ENCODE data around the gene HPCAL1. TPM values are rescaled to one million over a fixed set of nuclear protein-coding genes. Genes with fewer than 3 reads are reported as not detected.

HPCAL1 gene
- total RNA-seq, 2 experiments from 2014 or later, result 109 to 114 TPM

DNA sequence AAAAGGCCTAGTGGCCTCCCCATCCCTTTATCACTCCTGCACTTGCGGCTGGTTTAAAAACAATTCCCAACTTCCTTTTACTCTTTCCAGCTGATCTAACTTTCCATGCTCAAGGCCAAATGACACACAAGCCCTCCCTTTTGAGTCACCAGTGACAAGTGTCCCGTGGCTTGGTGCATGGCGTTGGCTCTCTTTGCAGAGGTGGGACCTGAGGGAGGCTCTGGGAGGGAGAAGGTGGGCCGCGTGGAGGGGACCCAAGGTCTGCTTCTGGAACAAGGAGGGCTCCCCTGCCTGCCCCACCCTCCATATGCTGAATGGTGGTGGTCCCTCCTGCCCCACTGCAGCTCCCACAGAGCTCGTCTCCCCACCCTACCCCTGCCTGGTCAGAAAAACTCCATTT lies 30.8 kb upstream of the HPCAL1 start:
- H3K27ac Mint-ChIP-seq, result no peak overlapping the region
- H3K4me1 Mint-ChIP-seq, result peaks cover 6% of the 10 kb centered on the region
- ChIA-PET POLR2A (no interaction called here), CTCF (interaction anchor here (3.1 kb wide), 1 partner anchor 163 kb away, joined by 11 read pairs; no protein-coding TSS in a partner anchor)
- ATAC-seq, result no peak
- no peaks in the 10 kb centered on the region for H3K27me3 Mint-ChIP-seq
- H3K9me3 Mint-ChIP-seq (ENCODE audit: low read depth), result no peaks in the 10 kb centered on the region
- H3K36me3 Mint-ChIP-seq (ENCODE audit: low read depth), result no peaks in the 10 kb centered on the region
- no peak for DNase-seq
- intact Hi-C loops (cut with DNase I, micrococcal nuclease), result no loop called here
- no peak overlapping the region for H3K4me3 Mint-ChIP-seq

DNA sequence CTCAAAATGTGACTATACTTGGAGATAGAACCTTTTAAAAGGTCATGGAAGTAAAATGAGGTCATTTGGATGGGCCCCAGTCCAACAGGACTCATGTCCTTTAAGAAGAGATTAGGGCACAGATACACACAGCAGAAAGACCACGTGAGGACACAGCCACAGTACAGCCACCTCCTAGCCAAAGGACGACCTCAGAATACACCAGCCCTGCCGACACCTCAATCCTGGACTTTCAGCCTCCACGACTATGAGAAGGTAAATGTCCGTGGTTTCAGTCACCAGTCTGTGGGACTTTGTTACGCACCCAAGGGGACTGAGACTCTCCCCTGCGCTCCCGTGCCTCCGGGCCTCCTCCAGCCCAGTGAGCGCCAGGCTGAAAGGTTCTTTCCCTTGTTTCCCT lies 30.2 kb upstream of the HPCAL1 start:
- no peak overlapping the region for H3K27ac Mint-ChIP-seq

DNA sequence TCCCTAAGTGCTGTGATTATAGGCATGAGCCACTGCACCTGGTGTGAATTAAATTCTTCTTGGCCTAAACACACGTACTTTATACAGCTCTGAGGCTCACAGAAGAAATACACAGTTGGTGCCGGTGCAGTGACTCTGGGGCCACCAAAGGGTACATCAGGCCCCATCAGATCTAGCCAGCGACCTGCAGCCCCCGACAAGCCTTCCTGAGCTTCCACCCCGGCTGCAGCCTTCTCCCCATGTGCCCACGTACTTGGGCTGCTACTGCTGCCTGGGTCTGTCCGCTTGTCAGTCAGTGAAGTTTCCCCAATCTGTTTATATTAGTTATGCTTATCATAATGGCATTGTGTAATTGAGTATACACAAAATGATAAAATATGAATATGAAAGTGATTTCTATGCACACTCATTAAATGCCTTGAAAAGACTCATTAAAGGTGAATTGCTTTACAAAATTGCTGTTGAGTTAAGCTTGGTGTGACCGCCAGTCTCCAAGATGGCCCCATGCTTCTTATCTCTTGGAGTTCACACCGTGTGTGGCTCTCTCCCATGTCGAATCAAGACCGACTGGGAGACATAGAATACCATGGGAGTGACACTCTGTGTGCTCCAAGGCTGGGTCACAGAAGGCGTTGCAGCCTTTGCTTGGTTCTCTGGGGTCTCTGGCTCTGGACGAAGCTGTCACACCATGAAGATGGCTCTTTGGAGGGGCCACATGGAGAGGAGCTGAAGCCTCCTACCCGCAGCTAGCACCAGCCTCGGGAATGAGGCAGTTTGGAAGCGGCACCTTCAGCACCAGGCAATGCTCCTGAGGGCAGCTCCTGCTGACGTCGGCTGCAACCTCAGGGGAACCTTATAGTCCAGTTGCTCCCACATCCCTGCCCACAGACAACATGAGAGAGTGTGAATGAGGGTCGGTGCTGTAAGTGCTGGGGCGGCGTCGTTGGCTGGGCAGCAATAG lies 29.2 kb upstream of the HPCAL1 start:
- POLR2A ChIA-PET, result no interaction called here

More for the DNA sequence above, 30.2 kb upstream of the HPCAL1 start:
- no peak overlapping the region for H3K4me3 Mint-ChIP-seq
- H3K9me3 Mint-ChIP-seq (ENCODE audit: low read depth), result no peaks in the 10 kb centered on the region
- no peaks in the 10 kb centered on the region for H3K36me3 Mint-ChIP-seq (ENCODE audit: low read depth)
- no peak for DNase-seq
- no peaks in the 10 kb centered on the region for H3K27me3 Mint-ChIP-seq
- intact Hi-C loops (cut with DNase I, micrococcal nuclease), result no loop called here
- ChIA-PET POLR2A (no interaction called here), CTCF (no interaction called here)
- ATAC-seq, result no peak
- peaks cover 6% of the 10 kb centered on the region for H3K4me1 Mint-ChIP-seq

DNA sequence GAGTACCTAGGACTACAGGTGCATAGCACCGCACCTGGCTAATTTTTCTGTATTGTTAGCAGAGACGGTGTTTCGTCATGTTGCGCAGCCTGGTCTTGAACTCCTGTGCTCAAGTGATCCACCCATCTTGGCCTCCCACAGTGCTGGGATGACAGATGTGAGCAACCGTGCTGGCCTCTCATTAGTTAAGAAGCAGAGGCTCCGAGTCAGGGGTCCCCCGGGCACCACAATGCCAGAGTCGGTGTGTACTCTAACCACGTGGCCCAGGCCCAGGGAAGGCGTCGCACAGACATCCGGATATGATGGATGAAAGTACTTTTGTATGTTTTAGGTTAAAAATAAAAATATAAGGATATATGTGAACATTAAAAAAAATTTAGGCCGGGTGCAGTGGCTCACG lies 28.3 kb upstream of the HPCAL1 start:
- H3K9me3 Mint-ChIP-seq (ENCODE audit: low read depth), result no peaks in the 10 kb centered on the region
- no peaks in the 10 kb centered on the region for H3K27me3 Mint-ChIP-seq
- DNase-seq, result no peak

More for the DNA sequence above, 29.2 kb upstream of the HPCAL1 start:
- Mint-ChIP-seq H3K4me3 (no peak overlapping the region), H3K4me1 (peaks cover 10% of the 10 kb centered on the region), H3K36me3 (ENCODE audit: low read depth) (no peaks in the 10 kb centered on the region), H3K9me3 (ENCODE audit: low read depth) (no peaks in the 10 kb centered on the region), H3K27ac (no peak overlapping the region), H3K27me3 (no peaks in the 10 kb centered on the region)
- DNase-seq (no peak), ATAC-seq (no peak)
- intact Hi-C loops (cut with DNase I, micrococcal nuclease), result no loop called here
- CTCF ChIA-PET, result no interaction called here

DNA sequence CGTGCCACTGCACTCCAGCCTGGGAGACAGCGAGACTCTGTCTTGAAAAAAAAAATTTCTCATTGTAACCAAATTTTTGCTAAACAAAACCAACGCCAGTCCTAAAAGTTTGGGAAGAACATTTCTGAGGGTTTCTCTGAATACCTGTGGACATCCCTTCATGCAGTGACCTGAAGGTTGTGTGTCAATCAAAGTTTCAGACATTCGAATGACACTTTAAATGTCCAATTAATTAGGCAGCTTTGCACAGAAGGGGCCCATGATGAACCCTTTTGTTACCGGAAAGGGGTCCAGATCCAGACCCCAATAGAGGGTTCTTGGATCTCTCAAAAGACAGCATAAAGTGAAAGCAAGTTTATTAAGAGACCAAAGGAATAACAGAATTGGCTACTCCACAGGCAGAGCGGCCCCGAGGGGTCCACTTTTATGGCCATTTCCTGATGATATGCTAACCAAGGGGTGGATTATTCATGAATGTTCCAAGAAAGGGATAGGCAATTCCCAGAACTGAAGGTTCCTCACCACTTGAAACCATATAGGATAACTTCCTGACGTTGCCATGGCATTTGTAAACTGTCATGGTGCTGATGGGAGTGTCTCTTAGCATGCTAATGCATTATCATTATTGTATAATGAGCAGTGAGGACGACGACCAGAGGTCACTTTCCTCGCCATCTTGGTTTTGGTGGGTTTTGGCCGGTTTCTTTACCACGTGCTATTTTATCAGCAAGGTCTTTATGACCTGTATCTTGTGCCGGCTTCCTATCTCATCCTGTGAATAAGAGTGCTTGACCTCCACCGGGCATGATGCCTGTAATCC lies 27.5 kb upstream of the HPCAL1 start:
- Mint-ChIP-seq H3K27me3 (no peaks in the 10 kb centered on the region), H3K4me1 (peaks cover 12% of the 10 kb centered on the region), H3K4me3 (no peak overlapping the region), H3K27ac (no peak overlapping the region), H3K36me3 (ENCODE audit: low read depth) (no peaks in the 10 kb centered on the region), H3K9me3 (ENCODE audit: low read depth) (no peaks in the 10 kb centered on the region)
- ChIA-PET POLR2A (no interaction called here), CTCF (no interaction called here)
- DNase-seq (no peak), ATAC-seq (no peak)
- intact Hi-C loops (cut with DNase I, micrococcal nuclease), result no loop called here

More for the DNA sequence above, 28.3 kb upstream of the HPCAL1 start:
- intact Hi-C loops (cut with DNase I, micrococcal nuclease), result no loop called here
- Mint-ChIP-seq H3K27ac (no peak overlapping the region), H3K4me1 (peaks cover 12% of the 10 kb centered on the region), H3K36me3 (ENCODE audit: low read depth) (no peaks in the 10 kb centered on the region), H3K4me3 (no peak overlapping the region)
- ChIA-PET POLR2A (no interaction called here), CTCF (no interaction called here)
- ATAC-seq, result no peak

DNA sequence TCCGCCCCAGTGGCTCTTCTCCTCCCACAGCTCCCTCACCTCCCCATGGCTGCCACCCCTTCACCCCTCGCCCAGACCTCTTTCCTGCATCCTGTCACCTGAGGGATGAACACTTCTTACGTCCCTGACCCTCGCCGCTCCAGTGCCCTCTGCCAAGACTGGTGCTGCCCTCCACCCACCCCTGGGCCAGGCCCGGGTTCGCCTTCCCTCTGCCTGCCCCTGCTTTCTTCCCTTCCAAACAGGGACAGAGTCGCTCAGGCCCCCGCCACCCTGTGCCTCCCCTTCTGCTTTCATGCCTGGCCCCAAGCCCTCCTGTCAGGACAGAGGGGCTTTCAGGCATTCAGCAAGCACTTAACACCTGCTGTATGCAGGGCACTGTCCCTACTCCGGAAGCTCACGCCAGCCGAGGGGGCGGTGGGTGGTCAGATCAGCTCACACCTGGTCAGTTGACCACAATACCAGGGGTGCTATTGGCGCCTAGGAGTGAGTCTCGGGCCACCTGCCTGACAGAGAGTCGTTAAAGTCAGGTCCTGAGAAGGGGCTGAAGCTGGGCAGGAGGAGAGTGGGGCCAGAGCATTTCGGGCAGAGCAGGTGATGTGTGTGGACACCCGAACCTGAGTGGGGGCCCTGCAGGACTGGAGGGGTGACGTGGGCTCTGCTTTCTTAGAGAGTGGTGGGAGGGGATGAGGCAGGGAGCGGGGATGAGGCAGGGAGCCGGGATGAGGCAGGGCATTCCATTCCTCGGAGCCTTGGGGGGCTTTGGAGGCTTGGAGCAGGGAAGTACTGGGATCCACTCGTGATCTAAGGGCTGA lies 26.0 kb upstream of the HPCAL1 start:
- Mint-ChIP-seq H3K27me3 (no peaks in the 10 kb centered on the region), H3K9me3 (ENCODE audit: low read depth) (no peaks in the 10 kb centered on the region), H3K36me3 (ENCODE audit: low read depth) (no peaks in the 10 kb centered on the region), H3K4me1 (peaks cover 6% of the 10 kb centered on the region), H3K4me3 (no peak overlapping the region), H3K27ac (no peak overlapping the region)
- ATAC-seq, result no peak
- intact Hi-C loops (cut with DNase I, micrococcal nuclease), result no loop called here
- ChIA-PET CTCF (no interaction called here), POLR2A (no interaction called here)
- no peak for DNase-seq

DNA sequence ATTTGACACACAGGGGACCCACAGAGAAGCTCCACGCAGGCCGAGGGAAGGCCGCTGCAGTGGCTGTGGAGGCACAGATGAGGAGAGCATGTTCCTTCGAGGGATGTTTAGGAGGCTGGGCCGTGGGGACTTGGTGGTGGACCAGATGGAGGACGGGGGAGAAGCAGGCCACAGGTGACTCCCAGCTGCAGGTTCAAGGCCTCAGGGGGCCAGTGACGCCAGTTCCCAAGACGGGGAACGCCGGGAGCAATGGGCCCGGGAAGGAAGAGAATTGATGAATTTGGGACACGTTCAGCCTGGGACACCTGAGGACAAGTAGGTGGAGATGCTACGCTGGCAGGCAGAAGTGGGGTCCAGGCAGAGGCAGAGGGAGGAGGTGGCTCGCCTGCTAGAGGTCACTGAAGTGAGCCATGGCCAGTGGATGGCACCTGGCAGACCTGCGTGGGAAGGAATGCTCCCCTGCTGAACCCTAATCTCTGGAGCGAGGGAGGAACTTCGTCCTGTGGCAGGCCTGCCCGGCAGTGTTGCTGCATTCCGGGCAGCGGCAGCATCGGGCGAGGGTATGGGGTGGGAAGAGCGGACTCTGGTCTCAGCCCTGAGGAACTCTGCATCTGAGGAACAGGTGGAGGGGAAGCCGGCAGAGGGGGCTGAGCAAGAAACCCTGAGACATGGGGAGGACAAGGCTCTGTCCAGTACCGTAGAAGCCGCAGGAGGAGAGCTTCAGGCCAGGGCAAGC lies 25.2 kb upstream of the HPCAL1 start:
- POLR2A ChIA-PET, result no interaction called here
- intact Hi-C loops (cut with DNase I, micrococcal nuclease), result no loop called here
- ATAC-seq (no peak), DNase-seq (no peak)
- Mint-ChIP-seq H3K27ac (no peak overlapping the region), H3K9me3 (ENCODE audit: low read depth) (no peaks in the 10 kb centered on the region), H3K4me3 (no peak overlapping the region), H3K4me1 (peaks cover 6% of the 10 kb centered on the region), H3K27me3 (no peaks in the 10 kb centered on the region), H3K36me3 (ENCODE audit: low read depth) (no peaks in the 10 kb centered on the region)
- CTCF ChIA-PET, result no interaction called here

DNA sequence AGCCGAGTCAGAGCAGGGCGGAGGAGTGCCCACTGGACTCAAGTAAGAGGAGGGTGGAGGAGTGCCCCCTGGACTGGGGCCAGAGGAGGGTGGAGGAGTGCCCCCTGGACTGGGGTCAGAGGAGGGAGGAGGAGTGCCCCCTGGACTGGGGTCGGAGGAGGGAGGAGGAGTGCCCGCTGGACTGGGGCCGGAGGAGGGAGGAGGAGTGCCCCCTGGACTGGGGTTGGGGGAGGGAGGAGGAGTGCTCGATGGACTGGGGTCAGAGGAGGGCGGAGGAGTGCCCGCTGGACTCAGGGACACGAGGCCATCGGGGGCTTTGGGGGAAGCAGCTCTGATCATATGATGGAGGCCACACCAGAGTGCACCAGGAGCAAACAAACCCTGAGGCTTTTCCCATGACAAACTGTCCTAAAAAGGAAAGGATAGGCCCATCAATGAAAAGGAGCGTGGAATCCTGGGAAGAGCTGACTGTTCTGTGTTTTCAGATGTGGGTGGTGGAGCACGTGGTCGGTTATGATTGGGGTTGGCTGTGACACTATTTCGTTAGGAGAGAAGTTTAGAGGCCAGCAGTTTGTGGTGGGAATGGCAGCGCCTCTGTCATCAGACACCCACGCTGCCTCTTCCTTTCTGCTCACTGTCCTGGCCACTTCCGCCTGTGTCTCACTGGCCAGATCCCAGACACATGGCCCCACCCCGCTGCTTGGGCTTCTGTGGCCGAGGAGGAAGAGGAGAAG lies 24.5 kb upstream of the HPCAL1 start:
- H3K4me3 Mint-ChIP-seq, result no peak overlapping the region
- peak; percentile 74 for ATAC-seq
- peak; percentile 59 for DNase-seq
- intact Hi-C loops (cut with DNase I, micrococcal nuclease), result no loop called here
- H3K27ac Mint-ChIP-seq, result no peak overlapping the region
- no peaks in the 10 kb centered on the region for H3K36me3 Mint-ChIP-seq (ENCODE audit: low read depth)
- ChIA-PET CTCF (interaction anchor here (0.6 to 1.2 kb wide), 3 partner anchors 23 to 161 kb away, joined by 3 to 6 read pairs (median 3); no protein-coding TSS in a partner anchor), POLR2A (no interaction called here)
- no peaks in the 10 kb centered on the region for H3K9me3 Mint-ChIP-seq (ENCODE audit: low read depth)
- H3K4me1 Mint-ChIP-seq, result peaks cover 6% of the 10 kb centered on the region
- H3K27me3 Mint-ChIP-seq, result no peaks in the 10 kb centered on the region

DNA sequence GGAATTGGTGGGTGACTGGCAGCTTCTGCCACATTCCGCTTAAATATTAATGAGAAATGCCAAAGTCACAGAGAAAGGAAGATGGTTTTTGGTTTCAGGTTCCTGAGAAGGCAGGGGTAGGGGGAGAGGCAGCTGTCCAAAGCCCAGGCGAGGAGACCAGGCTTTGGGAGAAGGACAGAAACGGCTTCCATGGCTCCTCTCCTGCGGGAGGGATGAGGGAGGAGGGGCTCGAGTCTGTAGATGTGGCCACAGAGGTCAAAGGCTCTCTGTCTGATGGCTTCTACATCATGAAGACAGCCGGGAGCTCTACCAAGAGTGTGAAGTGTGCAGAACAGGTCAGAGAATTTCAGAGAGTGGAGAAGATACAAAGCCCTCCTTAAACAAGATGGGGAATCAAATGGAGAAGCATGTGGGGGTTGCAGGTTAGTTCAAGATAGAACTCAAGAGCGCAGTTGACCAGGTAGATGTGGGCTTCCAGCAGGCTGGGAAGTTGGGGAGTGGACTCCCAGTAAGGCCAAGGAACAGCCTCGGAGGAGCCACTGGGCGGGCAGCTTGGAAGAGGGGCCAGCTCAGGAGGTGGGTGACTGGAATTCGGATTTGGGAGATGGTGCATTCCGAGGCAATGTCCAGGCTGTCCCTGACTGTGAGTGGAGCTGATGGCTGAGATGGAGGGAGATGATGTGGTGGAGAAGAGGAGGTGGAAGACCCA lies 23.8 kb upstream of the HPCAL1 start:
- CTCF ChIA-PET, result interaction anchor here (0.6 to 1.2 kb wide), 3 partner anchors 22 to 161 kb away, joined by 3 to 6 read pairs (median 3); no protein-coding TSS in a partner anchor
- DNase-seq (no peak), ATAC-seq (no peak)
- Mint-ChIP-seq H3K4me3 (no peak overlapping the region), H3K9me3 (ENCODE audit: low read depth) (no peaks in the 10 kb centered on the region), H3K27me3 (no peaks in the 10 kb centered on the region), H3K4me1 (peaks cover 9% of the 10 kb centered on the region), H3K36me3 (ENCODE audit: low read depth) (no peaks in the 10 kb centered on the region), H3K27ac (no peak overlapping the region)
- intact Hi-C loops (cut with DNase I, micrococcal nuclease), result no loop called here
- POLR2A ChIA-PET, result no interaction called here

DNA sequence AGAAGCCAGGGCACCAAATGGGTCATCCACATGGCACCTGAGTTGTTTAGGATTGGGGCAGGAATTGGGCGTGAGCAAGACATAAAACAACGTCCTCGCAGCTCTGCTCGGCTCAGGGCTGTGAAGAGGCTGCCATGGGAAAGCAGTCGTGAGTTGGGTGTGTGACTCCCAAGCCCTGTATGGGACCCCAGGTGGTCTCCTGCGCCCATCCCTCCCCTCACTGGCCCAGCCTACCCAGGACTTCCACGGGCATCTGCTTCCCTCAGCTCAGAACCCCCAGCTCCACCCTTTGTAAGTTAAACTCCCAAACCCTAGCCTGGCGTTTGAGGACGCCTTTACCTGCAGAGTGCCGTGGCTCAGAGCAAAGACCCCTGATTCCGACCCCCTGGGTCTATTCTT lies 23.2 kb upstream of the HPCAL1 start:
- ATAC-seq, result no peak
- CTCF ChIA-PET, result interaction anchor here (1.0 to 1.2 kb wide), 2 partner anchors 22 to 129 kb away, joined by 3 to 6 read pairs; no protein-coding TSS in a partner anchor
- Mint-ChIP-seq H3K27ac (no peak overlapping the region), H3K4me3 (no peak overlapping the region), H3K9me3 (ENCODE audit: low read depth) (no peaks in the 10 kb centered on the region), H3K4me1 (peaks cover 9% of the 10 kb centered on the region), H3K36me3 (ENCODE audit: low read depth) (no peaks in the 10 kb centered on the region), H3K27me3 (no peaks in the 10 kb centered on the region)
- no peak for DNase-seq
- POLR2A ChIA-PET, result no interaction called here
- intact Hi-C loops (cut with DNase I, micrococcal nuclease), result no loop called here
